Lung microvascular endothelial cell (primary cell): Measurements from ENCODE around the gene CCNC. TPM values are rescaled to one million over a fixed set of nuclear protein-coding genes. Genes with fewer than 3 reads are reported as not detected.
A peak's percentile ranks its signal among the peaks of the same experiment; 100 is the strongest.
"Not testable (repeated sequence)": the region's sequence is repeated elsewhere in the genome, so short reads cannot be mapped to it uniquely, and the experiment has no call there.

Experiments used
- DNase-seq, 2 donors: peaks; one replicate each; pipeline versions ENCODE4 v3.0.0 to v3.0.0-alpha.2; 2010; ENCODE audit warnings: low read depth in 2 of 2
- total RNA-seq: library from RNA; depleted of rRNA; stranded (reverse); fragments of >200 nt; gene quantifications from 2 replicates; pipeline ENCODE4 v1.2.1, GENCODE V29; 2014

Gene CCNC
- total RNA-seq, 1 donor from 2014 or later: 39.5 TPM

DNA sequence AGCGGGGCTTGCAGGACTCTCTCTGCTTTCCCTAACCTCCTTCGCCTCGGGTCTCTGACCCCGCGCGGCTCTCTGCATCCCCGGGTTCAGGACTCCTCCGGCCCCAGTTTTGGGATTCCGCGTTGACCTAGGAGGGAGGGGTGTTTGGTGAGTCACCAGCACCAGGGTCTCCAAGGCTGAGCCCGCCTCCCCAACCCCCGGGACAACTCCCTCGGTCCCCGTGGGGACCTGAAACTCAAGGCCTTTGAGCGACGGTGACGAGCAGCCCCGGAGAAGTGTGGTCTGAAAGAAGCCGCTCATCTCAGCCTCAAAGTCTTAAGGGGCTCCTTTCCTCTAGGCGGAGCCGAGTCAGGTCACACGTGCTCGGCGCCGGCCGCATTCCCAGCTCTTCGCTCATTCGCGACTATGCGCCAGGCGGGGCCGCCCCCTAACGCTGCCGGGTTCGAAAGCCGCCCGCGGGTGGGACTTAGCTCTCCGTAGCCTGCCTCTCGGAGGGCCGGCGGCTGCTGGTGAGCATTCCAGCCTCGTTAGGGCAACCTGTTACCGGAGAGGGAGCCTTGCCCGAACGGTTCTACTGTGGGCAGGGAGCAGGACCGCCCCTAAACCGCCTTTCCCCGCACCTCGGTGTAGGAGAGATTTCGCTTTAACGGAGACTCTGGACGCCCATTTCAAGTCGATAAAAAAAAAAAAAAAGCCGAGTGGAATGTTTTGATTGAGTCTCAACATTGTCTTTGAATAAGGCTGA, 35.1 kb upstream of the CCNC start:
- DNase-seq: peak in 1 of 2 donors; percentile 36

DNA sequence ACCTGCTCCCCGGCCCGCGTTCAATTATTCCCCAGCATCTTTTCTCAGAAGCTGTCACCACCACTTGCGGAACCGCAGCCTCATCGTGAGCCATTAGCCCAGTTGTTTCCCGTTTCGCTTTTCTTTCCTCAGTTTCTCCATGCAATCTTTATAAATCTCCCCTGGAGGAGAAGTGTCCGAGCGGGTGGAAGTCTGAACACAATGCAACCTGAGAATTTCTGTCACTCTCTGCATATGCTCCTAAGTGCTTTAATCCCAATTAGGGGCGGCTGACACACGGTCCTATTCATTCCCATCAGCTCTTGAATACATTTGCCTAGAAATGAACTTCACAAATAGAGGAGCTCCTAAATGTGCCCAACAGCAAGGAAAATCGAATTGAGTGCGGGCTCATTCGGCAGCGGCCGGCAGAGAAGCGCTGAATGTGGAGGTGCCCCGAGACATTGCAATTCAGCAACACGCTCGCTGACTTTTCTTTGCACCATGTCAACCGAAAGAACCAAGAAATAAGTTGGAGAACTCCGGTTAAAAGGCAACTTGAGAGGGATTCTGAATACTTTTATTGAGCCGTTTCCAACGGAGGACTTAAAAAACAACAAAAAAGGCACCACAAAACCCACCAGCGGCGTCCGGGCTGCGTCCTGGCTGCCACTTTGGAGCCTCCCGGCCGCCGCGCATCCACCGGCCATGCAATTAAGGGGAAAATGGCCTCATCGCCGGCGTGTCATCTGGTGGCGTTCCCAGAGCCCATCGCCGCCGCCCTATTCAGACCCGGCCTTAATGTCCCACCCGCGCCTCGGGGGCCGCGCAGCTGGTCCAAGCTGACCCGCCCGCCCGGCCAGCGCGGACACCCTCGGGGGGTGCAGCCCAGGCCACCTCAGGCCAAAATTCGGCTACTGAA, 34.3 kb upstream of the CCNC start:
- DNase-seq: no peak

DNA sequence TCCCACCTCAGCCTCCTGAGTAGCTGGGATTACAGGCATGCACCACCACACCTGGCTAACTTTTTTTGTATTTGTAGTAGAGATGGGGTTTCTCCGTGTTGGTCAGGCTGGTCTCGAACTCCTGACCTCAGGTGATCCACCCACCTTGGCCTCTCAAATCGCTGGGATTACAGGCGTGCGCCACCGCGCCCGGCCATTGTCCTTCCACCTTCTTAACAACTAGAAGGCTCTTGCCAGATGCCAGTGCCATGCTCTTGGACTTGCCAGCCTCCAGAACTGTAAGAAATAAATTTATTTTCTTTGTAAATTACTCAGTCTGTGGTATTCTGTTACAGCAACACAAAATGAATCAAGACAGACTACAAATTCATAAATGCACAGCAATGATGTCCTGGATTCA, 26.2 kb upstream of the CCNC start:
- not testable (repeated sequence) for DNase-seq

DNA sequence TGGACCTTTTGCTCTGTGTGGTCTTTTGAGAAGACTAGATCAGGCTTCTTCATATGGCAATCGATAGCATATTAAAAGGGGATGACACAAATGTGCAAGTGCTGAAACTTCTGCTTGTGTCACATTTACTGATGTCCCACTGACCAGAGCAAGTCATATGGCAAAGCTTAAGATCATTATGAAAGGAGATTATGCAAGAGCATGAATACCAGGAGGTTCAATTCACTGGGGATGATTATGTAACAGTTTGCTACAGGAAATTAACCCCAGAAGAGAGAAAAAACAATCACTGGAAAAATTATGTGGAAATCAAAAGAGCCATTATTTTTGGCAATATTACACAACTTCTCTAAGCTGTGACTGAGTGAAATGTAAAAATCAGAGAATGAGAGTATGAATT, 24.4 kb upstream of the CCNC start:
- DNase-seq: no peak

DNA sequence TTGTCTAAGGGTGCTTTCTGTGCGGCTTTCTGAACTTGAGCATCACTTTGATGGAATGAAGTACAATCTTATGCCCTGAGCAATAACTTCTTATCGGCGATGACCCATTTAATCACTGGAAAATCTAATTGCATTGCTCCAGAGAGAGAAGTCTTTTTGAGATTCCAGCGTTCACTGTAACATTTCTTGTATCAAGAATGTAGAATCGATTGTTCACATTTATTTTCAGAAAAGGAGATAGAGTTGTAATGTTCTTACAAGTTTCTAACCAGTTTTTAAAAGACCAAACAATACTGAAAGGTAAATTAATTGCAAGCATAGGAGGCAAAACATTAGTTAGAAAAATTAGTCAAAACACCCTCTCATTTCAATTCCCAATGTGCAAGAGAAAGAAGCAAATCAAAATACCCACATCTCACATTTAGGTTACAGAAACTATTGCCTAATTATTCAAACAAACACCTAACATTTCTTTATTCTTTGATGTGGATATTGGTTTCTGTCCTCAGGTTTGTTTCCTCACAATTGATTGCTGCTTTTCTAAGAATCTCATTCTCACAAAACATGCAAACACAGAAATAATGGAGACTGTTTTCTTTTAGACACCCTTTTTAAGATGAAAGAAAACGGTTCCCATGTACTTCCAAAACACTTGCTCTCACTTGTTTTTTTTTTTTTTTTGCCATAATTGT, 23.4 kb upstream of the CCNC start:
- no peak for DNase-seq

DNA sequence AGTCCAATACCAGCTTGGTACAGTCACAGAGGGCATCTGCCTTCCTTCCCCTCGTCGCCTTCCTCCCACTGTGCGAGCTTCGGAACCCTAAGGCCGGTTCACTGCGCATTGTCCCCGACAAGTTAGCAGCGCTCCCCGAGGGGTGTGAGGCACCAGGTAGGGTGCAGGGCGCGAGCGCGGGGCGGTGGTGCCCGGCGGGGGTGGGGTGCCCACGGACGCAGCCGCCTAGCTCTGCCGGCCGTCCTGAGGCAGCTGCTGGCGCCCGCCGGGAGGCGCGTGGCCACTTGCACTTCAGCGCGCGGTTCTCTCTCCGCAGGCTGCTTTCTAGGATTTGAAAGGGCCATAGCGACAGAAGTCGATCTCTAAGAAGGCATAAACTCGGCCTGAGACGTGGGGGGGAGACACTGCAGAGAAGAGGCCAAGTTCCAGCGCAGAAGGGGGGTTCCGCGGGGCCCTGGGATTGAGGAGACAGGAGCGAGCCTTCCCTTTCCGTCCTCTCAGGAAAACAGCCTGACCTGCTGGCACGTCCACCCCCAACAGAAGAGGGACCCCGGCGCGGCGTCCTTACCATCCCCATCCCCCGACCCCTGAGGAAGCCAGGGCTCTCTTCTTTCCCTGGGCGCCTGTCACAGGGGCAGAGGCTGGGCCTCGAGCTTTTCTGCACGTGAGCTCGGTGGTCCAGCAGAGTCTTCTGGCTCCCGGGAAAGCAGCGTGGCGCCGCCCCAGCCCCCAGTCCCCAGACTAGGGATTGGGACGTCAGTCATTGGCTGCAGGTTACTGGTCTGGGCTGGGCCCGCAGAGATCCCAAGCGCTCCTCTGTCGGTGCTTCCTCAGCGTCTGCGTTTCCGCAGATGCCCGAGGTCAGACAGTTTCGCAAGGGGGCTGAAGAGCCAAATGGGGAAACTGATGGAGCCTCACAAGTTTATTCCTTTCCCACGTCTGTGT, 22.5 kb upstream of the CCNC start:
- no peak for DNase-seq

DNA sequence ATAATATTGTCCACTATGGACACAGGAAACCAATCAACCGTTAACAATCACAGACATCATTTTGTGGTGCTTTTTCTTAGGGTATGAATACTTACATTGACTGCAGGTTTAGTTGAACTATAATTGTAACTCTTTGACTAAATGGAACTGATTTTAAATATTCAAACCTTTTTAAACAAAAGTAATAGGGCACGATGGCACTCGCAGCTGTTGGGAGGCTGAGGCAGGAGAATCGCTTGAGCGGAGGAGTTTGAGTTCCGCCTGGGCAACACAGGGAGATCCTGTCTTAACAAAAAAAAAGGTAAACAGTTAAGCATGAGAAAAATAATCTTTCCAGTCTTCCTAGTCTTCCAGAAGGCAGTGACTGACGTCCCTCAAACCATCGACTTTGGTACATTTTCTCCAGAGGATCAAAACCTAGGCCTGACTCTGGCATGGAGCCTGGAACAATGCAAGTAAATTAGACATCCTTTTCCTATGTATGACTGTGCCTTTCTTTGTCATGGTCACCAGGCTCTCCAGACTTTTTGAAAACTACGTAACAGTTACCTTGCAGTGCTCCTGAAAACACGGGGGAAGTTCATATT, 21.5 kb upstream of the CCNC start:
- DNase-seq: no peak

DNA sequence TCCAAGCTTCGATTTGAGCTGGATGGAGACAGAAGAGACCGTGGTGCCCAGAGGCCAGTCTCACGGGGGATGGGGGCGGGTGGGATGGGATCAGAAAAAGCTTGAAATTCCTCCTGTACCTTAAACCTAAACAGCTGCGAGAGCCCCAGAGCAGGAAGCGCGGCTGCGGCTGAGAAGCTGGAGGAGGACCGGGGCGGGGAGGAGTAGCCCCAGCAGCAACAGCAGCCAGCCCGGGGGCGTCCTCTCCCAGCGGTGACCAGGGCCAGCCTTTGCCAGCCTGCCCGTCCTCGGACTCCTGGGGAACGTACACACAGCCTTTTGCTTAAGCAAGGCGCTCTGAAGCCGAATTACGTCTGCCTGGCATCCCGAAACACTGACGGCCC, 20.8 kb upstream of the CCNC start:
- DNase-seq: no peak

DNA sequence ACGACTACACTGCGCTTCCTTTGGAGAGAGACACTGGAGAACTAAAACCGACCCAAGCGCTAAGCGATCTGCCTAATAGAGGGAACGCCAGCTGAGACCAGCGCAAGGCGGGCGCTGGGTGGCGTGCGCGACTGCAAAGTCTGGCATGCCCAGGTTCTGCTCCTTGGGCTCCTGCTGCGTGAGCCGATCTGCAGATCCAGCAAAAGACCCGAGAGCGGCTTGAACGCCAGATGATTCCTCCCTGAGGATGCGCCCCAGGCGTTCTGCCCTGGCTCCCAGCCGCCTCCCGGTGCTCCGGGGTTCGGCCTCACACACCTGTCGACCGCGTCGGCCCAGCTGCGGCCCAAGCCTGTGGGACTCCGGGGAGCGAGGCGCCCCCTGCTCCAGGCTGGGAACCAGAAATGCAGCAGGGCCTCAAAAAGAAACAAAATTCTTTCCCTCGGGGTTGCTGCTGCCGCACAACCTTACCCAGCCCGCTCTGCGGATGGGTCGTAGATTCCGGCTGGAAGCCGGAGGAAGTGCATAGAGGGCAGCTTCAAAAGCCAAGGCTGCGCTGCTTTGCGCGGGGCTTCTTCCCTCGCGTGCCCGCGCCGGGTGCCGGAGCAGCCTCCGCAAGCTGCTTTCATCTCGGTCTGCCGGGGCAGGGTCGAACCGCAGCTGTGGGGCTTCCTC, 20.3 kb upstream of the CCNC start:
- peak; percentile 62 to 71 for DNase-seq

DNA sequence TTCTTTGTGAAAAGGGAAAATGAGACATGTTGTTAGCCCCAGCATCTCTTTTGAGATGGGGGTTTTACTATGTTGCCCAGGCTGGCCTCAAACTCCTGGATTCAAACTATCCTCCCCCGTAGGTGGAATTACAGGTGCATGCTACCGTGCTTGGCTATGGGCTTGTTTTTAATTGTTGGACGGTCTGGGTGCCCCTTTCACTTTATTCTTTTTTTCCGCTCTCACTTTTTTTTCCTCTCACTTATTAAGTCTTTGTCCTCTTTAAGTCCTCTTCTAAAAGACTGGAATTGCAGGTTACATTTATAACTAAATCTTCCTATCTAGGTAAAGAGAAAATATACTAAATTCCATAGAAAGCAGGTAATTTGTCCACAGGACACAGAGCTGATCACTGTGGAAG, 19.3 kb upstream of the CCNC start:
- no peak for DNase-seq

DNA sequence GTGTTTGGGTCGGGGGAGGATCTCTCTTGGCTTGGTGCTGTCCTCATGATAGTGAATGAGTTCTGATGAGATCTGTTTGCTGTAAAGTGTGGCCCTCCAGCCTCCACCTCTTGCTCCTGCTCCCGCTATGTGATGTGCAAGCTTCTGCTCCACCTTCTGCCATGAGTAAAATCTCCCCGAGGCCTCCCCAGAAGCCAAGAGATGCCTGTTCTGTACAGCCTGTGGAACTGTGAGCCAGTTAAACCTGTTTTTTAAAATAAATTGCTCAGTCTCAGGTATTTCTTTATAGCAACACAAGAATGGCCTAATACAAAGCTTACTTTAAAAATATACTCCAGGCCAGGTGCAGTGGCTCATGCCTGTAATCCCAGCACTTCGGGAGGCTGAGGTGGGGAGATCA, 11.3 kb upstream of the CCNC start:
- DNase-seq: no peak

DNA sequence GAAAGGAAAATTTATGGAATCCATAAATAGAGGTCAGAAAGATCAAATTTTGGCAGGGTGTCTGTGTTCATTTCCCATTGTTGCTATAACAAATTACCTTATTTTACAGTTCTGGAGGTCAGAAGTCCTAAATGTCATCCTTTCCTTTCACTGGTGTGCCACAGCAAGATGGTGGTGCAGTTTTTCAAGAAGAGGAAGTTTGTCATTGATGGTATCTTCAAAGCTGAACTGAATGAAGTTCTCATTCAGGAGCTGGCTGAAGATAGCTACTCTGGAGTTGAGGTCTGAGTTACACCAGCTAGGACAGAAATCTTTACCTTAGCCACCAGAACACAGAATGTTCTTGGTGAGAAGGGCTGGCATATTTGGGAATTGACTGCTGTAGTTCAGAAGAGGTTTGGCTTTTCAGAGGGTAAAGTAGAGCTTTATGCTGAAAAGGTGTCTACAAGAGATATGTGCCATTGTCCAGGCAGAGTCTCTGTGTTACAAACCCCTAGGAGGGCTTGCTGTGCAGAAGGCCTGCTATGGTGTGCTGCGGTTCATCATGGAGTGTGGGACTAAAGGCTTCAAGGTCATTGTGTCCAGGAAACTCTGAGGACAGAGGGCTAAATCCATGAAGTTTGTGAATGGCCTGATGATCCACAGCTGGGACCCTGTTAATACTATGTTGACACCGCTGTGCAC, 7.2 kb upstream of the CCNC start:
- DNase-seq: no peak

DNA sequence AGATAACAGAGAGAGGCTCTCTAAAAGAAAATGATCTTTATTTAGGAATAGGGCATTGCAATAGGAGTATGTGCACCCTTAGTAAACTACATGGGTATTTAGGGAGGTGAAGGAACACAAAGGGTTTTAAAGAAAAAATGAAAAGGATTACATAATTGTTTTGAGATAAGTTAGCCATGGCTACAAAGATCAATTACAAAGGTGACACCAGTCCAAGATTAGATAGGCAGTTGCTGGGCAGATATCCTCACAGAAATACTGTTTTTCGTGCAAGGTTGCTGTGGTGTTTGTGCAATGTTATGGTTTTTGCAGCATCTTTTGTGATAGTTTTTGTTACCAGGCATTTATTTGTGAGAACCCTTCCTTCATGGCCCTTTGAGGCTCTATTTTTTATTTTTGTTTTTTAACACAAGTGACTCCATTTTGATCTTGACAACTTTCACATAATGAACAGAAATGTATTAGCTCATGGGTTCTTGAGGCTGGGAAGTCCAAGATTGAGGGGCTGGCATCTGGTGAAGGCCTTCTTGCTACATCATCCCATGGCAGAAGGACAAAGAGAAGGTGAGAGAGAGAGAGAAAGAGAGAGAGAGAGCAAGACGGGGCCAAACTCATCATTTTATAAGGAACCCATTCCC, 5.6 kb upstream of the CCNC start:
- no peak for DNase-seq

DNA sequence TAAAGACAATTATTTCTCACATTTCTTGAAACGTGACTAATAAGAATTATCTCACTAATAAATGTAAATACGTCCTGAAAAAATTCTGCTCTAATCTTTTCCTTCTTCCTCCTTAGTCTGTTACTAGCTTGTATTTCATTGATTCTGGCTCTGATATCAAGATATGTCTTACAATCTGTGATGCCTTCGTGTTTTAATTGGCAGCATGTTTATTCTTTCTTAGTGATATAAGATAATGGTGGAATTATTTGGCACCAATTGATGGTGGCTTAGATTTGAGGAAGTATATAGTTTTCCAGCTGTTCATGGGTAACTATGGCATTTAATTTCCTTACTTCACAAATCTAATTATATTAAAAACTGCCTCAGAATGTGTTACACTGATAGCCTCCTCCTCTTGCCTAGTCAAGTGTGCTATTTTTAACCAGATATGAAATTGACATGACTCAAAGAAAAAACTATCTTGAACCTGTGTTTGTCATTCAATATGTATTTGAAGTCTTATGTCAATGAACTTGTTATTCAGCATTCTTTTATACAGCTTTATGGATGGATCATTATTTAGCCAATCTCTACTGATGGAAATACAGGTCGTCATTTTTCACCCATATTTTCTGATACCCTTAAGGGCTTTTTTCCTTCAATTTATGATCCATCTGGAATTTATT, 5.3 kb downstream of the CCNC start:
- DNase-seq: no peak

DNA sequence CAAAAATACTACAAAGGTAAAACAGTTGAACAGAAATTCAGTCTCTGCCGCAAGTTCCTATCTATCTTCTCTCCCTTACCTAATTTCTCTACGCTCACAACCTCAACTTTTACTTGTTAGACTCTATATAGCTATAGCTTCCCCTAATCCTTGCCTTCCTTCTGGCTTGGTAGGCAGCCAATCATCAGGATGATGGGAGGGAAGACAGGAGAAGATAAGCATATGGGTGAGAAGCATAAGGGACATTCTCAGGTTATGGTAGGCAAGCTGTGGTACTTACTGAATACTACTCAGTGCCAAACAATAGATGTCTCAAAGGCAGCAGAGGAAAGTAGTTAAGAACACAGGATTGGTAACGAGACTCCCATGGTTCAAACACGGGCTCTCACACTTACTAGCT, 7.8 kb downstream of the CCNC start:
- no peak for DNase-seq

DNA sequence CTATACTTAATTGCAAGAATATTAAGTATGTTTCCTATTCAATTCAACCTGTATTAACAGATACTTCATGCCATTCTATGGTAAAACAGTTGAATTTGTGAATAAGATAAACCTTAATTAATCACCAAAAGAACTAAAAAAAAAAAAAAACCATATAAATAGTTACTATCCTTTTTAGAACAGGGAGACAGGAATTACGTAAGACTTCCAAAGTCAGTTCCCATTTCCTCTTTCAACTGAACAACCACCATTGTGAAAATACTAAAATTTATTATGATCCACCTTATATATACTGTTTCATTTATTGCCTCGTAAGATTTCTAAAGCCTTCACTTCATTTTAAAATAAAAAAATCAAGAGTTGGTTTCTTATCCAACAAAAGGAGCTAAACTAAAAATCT, 9.4 kb downstream of the CCNC start:
- peak in 1 of 2 donors; percentile 9 for DNase-seq

DNA sequence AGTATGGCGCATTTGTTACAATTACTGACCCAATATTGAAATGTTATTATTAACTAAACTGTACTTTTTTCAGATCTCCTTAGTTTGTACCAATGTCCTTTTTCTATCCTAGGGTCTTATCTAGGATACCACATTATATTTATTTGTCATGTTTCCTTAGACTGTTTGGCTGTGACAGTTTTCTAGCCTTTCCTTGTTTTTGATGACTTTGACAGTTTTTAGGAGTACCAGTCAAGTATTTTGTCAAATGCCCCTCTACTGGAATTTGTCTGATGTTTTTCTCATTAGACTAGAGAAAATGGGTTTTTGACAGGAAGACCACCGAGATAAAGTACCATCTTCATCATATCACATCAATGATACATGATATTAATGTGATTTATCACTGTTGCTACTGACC, 14.6 kb downstream of the CCNC start:
- DNase-seq: no peak

DNA sequence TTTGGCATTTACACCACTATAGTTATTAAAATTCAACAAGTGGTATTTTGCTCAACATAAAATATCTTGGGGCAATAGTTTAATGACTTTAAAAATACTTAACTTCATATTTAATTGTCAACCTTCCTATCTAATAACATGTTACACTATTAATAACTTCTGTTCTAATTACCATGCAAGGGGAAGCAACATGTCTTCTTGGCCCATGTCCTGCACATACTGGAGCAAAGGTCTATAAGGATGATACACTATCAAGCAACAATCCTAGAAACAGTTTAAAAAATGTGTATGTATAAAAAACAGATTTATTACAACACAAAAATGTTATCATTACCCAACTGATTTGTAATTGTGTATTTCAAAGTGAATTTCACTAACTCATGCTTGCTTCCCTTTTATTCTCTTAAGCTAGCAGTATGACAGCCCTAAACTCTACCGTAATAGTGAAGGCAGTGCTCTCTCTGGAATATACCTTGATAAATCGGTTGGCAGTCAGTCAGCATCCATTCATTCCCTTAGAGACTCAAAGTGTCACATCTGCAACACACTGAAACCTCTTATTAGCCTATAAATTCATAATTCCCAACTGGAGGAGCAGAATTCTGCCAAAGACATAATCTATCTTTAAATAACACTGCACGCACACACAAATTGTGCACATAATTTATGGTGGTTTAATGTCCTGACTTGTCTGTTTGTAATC, 18.3 kb downstream of the CCNC start:
- DNase-seq: no peak
